BJ (cell line): Measurements from ENCODE around the gene SNCA. TPM values are rescaled to one million over a fixed set of nuclear protein-coding genes. Genes with fewer than 3 reads are reported as not detected.

ENCODE experiments used
- CTCF ChIA-PET: fragments of 350-600 bp; formaldehyde crosslinking; extraction: SDS; loops from one replicate; lab custom pipeline; 2021; ENCODE audit warnings: antibody characterized with exemption, inconsistent platforms; lab: Yijun Ruan, JAX
- POLR2A ChIA-PET: fragments of 300-600 bp; sonication (Branson Sonifier 250); formaldehyde crosslinking; extraction: SDS; loops from one replicate; lab custom pipeline; 2021; ENCODE audit warnings: antibody characterized with exemption; lab: Charles Lee
- DNase-seq: peaks from one replicate; pipeline ENCODE4 v3.0.0-alpha.2; 2011; ENCODE audit warnings: low read depth
- H3K27me3 ChIP-seq: 2 replicates; pipeline ENCODE4 v1.6.0; 2011; ENCODE audit warnings: low read length; ENCODE audit not compliant: control insufficient read depth, insufficient read depth
- H3K36me3 ChIP-seq: 2 replicates; pipeline ENCODE4 v1.5.1; 2011; ENCODE audit warnings: low read length; ENCODE audit not compliant: control insufficient read depth, insufficient read depth
- H3K4me3 ChIP-seq: 2 replicates; pipeline ENCODE4 v1.5.1; 2011; ENCODE audit warnings: low read depth, mild to moderate bottlenecking, control low read depth, low read length
- CTCF ChIP-seq: IDR thresholded peaks from 2 replicates; pipeline ENCODE4 v1.5.1; 2011; ENCODE audit warnings: low read depth, mild to moderate bottlenecking, control low read depth, inconsistent platforms, low read length, moderate library complexity; ENCODE audit not compliant: insufficient read depth
- polyA plus RNA-seq: library from polyadenylated mRNA; depleted of rRNA; stranded (reverse); fragments of >200 nt; gene quantifications from 2 replicates; pipeline ENCODE4 v1.2.3, GENCODE V29; 2011; rRNA removed

SNCA gene
- polyA plus RNA-seq, 1 experiment, result 0.18 TPM

- H3K27me3 ChIP-seq, result no peaks in the 10 kb centered on the region
- CTCF ChIA-PET, result no interaction called here
Measured at GRCh38 chr4:89681671-89682070, 155.3 kb downstream of the SNCA start.

GRCh38 chr4:89681219-89681618, 155.7 kb downstream of the SNCA start:
- ChIA-PET POLR2A (no interaction called here), CTCF (no interaction called here)
- Histone ChIP-seq H3K27me3 (no peaks in the 10 kb centered on the region), H3K4me3 (no peak overlapping the region), H3K36me3 (no peaks in the 10 kb centered on the region)
- no peak for DNase-seq
- TF ChIP-seq CTCF, result no peak

More at GRCh38 chr4:89681671-89682070, 155.3 kb downstream of the SNCA start:
- Histone ChIP-seq H3K4me3 (no peak overlapping the region), H3K36me3 (no peaks in the 10 kb centered on the region)
- no peak for DNase-seq
- no peak for TF ChIP-seq CTCF
- POLR2A ChIA-PET, result no interaction called here

GRCh38 chr4:89674876-89675459, 162.0 kb downstream of the SNCA start:
- Histone ChIP-seq H3K36me3 (no peaks in the 10 kb centered on the region), H3K27me3 (no peaks in the 10 kb centered on the region), H3K4me3 (no peak overlapping the region)
- DNase-seq, result no peak
- no peak for TF ChIP-seq CTCF
- POLR2A ChIA-PET, result no interaction called here
- CTCF ChIA-PET, result no interaction called here

Other genes starting within 250 kb of the SNCA start
- not detected in 2 replicates for gene MMRN1, start 57.7 kb upstream of the SNCA start, polyA plus RNA-seq